H9 (cell line): ENCODE results near the gene LBHD2. TPM values are rescaled to one million over a fixed set of nuclear protein-coding genes. Genes with fewer than 3 reads are reported as not detected.
A peak's percentile ranks its signal among the peaks of the same experiment; 100 is the strongest.

Experiments
- DNase-seq: peaks from one replicate; pipeline ENCODE4 v3.0.0-alpha.2; 2017
- H2AFZ ChIP-seq: one replicate; pipeline ENCODE4 v1.6.1; 2013; ENCODE audit warnings: mild to moderate bottlenecking, low read length, control low read depth, moderate library complexity
- H2AK5ac ChIP-seq: 2 replicates; pipeline ENCODE4 v1.6.1; 2013; ENCODE audit warnings: low read length, control low read depth, mixed read lengths; ENCODE audit not compliant: insufficient read length
- H2BK120ac ChIP-seq: one replicate; pipeline ENCODE4 v1.6.1; 2013; ENCODE audit warnings: low read depth, mild to moderate bottlenecking, low read length, control low read depth, inconsistent platforms; ENCODE audit not compliant: poor library complexity, severe bottlenecking
- H2BK12ac ChIP-seq: 2 replicates; pipeline ENCODE4 v1.6.1; 2013; ENCODE audit warnings: low read length, control low read depth, mixed read lengths, low read depth; ENCODE audit not compliant: insufficient read length
- H2BK15ac ChIP-seq: 2 replicates; pipeline ENCODE4 v1.6.1; 2013; ENCODE audit warnings: low read depth, low read length, control low read depth
- H2BK20ac ChIP-seq: one replicate; pipeline ENCODE4 v1.6.1; 2013; ENCODE audit warnings: low read depth, mild to moderate bottlenecking, low read length, control low read depth, inconsistent platforms; ENCODE audit not compliant: poor library complexity, severe bottlenecking
- H2BK5ac ChIP-seq: 2 replicates; pipeline ENCODE4 v1.6.1; 2013; ENCODE audit warnings: low read length, control low read depth, mixed read lengths; ENCODE audit not compliant: insufficient read length
- H3K14ac ChIP-seq: 2 replicates; pipeline ENCODE4 v1.6.1; 2013; ENCODE audit warnings: low read length, control low read depth; ENCODE audit not compliant: insufficient read depth
- H3K18ac ChIP-seq: 2 replicates; pipeline ENCODE4 v1.6.1; 2013; ENCODE audit warnings: low read depth, mild to moderate bottlenecking, mixed read lengths, low read length, control low read depth; ENCODE audit not compliant: insufficient read length
- H3K23ac ChIP-seq: 2 replicates; pipeline ENCODE4 v1.6.1; 2013; ENCODE audit warnings: low read length, control low read depth, mixed read lengths, low read depth; ENCODE audit not compliant: insufficient read length
- H3K23me2 ChIP-seq: 2 replicates; pipeline ENCODE4 v1.6.1; 2013; ENCODE audit warnings: low read depth, mild to moderate bottlenecking, mixed read lengths, low read length, control low read depth; ENCODE audit not compliant: insufficient read length, poor library complexity, severe bottlenecking
- H3K27ac ChIP-seq: 2 replicates; pipeline ENCODE4 v1.5.1; 2013; ENCODE audit warnings: low read length, control low read depth, mixed read lengths, low read depth; ENCODE audit not compliant: insufficient read length
- H3K27me3 ChIP-seq: 2 replicates; pipeline ENCODE4 v1.6.1; 2013; ENCODE audit warnings: low read length, control low read depth, inconsistent platforms; ENCODE audit not compliant: insufficient read depth
- H3K4ac ChIP-seq: 2 replicates; pipeline ENCODE4 v1.6.1; 2013; ENCODE audit warnings: low read depth, mild to moderate bottlenecking, control low read depth, inconsistent platforms, low read length, moderate library complexity
- H3K4me1 ChIP-seq: 2 replicates; pipeline ENCODE4 v1.6.1; 2013; ENCODE audit warnings: low read length, control low read depth, inconsistent platforms; ENCODE audit not compliant: insufficient read depth
- H3K4me2 ChIP-seq: 2 replicates; pipeline ENCODE4 v1.6.1; 2013; ENCODE audit warnings: low read length, control low read depth, mixed read lengths; ENCODE audit not compliant: insufficient read length, insufficient read depth
- H3K56ac ChIP-seq: 2 replicates; pipeline ENCODE4 v1.6.1; 2013; ENCODE audit warnings: low read depth, mild to moderate bottlenecking, mixed read lengths, low read length, control low read depth; ENCODE audit not compliant: insufficient read length
- H3K79me1 ChIP-seq: 2 replicates; pipeline ENCODE4 v1.6.1; 2013; ENCODE audit warnings: low read depth, mild to moderate bottlenecking, moderate library complexity, low read length, control low read depth, inconsistent platforms; ENCODE audit not compliant: insufficient read depth, poor library complexity, severe bottlenecking
- H3K79me2 ChIP-seq: 2 replicates; pipeline ENCODE4 v1.6.1; 2013; ENCODE audit warnings: low read length, control low read depth, inconsistent platforms; ENCODE audit not compliant: insufficient read depth
- H3K9ac ChIP-seq: 2 replicates; pipeline ENCODE4 v1.6.1; 2013; ENCODE audit warnings: low read length, control low read depth, mixed read lengths; ENCODE audit not compliant: insufficient read length; ENCODE audit errors: extremely low read depth
- H3K9me3 ChIP-seq: one replicate; pipeline ENCODE4 v1.6.1; 2013; ENCODE audit warnings: low read depth, low read length, inconsistent platforms; ENCODE audit not compliant: control insufficient read depth
- H3T11ph ChIP-seq: one replicate; pipeline ENCODE4 v1.6.1; 2013; ENCODE audit warnings: mild to moderate bottlenecking, low read length, control low read depth, inconsistent platforms
- H4K20me1 ChIP-seq: one replicate; pipeline ENCODE4 v1.6.1; 2013; ENCODE audit not compliant: control insufficient read depth, insufficient read length, insufficient read depth
- H4K5ac ChIP-seq: 2 replicates; pipeline ENCODE4 v1.6.1; 2013; ENCODE audit warnings: low read depth, mild to moderate bottlenecking, mixed read lengths, low read length, control low read depth; ENCODE audit not compliant: insufficient read length
- H4K8ac ChIP-seq: replicated peaks from 2 replicates; pipeline ENCODE4 v1.6.1; 2013; ENCODE audit warnings: low read length, control low read depth, mixed read lengths, low read depth; ENCODE audit not compliant: insufficient read length
- H4K91ac ChIP-seq: 2 replicates; pipeline ENCODE4 v1.6.1; 2013; ENCODE audit warnings: low read depth, mild to moderate bottlenecking, moderate library complexity, mixed read lengths, low read length, control low read depth; ENCODE audit not compliant: insufficient read length
- H3K27ac Mint-ChIP-seq, 3 experiments: 2 replicates in 2 of 3; 3 replicates in 1 of 3; pipeline ENCODE4 v1.8.0; 2020 to 2021; ENCODE audit warnings: mixed read lengths in 3 of 3, mild to moderate bottlenecking in 1 of 3, moderate library complexity in 1 of 3
- H3K27me3 Mint-ChIP-seq: 2 replicates; pipeline ENCODE4 v1.8.0; 2021; ENCODE audit warnings: low read depth, mild to moderate bottlenecking, moderate library complexity, mixed read lengths
- H3K36me3 Mint-ChIP-seq, 3 experiments: 2 replicates in 2 of 3; 3 replicates in 1 of 3; pipeline ENCODE4 v1.8.0; 2020 to 2021; ENCODE audit warnings: low read depth in 3 of 3, mixed read lengths in 3 of 3; ENCODE audit not compliant: insufficient read depth in 1 of 3
- H3K4me1 Mint-ChIP-seq, 2 experiments: 2 replicates each; pipeline ENCODE4 v1.8.0; 2020; ENCODE audit warnings: mixed read lengths in 2 of 2
- H3K4me3 Mint-ChIP-seq, 2 experiments: 2 replicates in 1 of 2; 3 replicates in 1 of 2; pipeline ENCODE4 v1.8.0; 2020 to 2021; ENCODE audit warnings: mild to moderate bottlenecking in 2 of 2, mixed read lengths in 2 of 2, moderate library complexity in 1 of 2
- H3K9me3 Mint-ChIP-seq, 2 experiments: 2 replicates in 1 of 2; 3 replicates in 1 of 2; pipeline ENCODE4 v1.8.0; 2020; ENCODE audit warnings: mild to moderate bottlenecking in 2 of 2, mixed read lengths in 2 of 2, moderate library complexity in 1 of 2
- CTCF ChIP-seq: fragments of 200-600 bp; sonication (generic); conservative IDR thresholded peaks from 3 replicates; pipeline ENCODE4 v1.8.0; 2021; ENCODE audit warnings: antibody characterized with exemption, mild to moderate bottlenecking
- WGBS: extraction: QIAGEN DNeasy Blood & Tissue Kit; methylation state at CpG from one replicate; pipeline ENCODE4 v1.1.7; 2013; ENCODE audit warnings: missing lambda C conversion rate, low lambda C conversion rate, mixed read lengths; ENCODE audit not compliant: insufficient read length; ENCODE audit errors: extremely low coverage; 5-methylcytosine and 5-hydroxymethylcytosine counted together
- total RNA-seq: library from RNA; stranded (reverse); gene quantifications from 2 replicates; pipeline ENCODE4 v1.2.1, GENCODE V29; 2021

LBHD2 gene
- total RNA-seq, 1 experiment from 2014 or later, result not detected

- no peaks in the 10 kb centered on the region for H4K20me1 ChIP-seq
- no peak overlapping the region for H3K56ac ChIP-seq
- no peaks in the 10 kb centered on the region for H3K79me1 ChIP-seq
- H3K79me2 ChIP-seq, result no peaks in the 10 kb centered on the region
- H3K36me3 Mint-ChIP-seq, result peaks cover 9 to 33% (median 17%) of the 10 kb centered on the region in 3 experiments; a peak in 5 of 7 replicates
- no peak overlapping the region for H2BK20ac ChIP-seq
- H4K8ac ChIP-seq, result no peak overlapping the region
- no peak overlapping the region for H2BK15ac ChIP-seq
- no peaks in the 10 kb centered on the region for H3K9me3 ChIP-seq
- peak; percentile 85 for DNase-seq
- no CpG with 5 or more reads among the region's 20 CpGs for WGBS
- no peak overlapping the region for H3T11ph ChIP-seq
- H2AK5ac ChIP-seq, result no peak overlapping the region
- no peak overlapping the region for H3K9ac ChIP-seq
- H3K23me2 ChIP-seq, result peaks cover 8% of the 10 kb centered on the region
- 0 out of 5 replicates have a peak overlapping the region, but pooled peaks of 1 of the 2 experiments have one; percentile 31 for H3K4me3 Mint-ChIP-seq
- H3K23ac ChIP-seq, result no peak overlapping the region
- H3K9me3 Mint-ChIP-seq, result no peaks in the 10 kb centered on the region; a peak in 2 of 5 replicates
- no peak overlapping the region for H2BK12ac ChIP-seq
- TF ChIP-seq CTCF, result no peak
- no peak overlapping the region for H4K5ac ChIP-seq
- H3K4me1 ChIP-seq, result no peaks in the 10 kb centered on the region; the same call in 1 of the 2 replicates
- no peaks in the 10 kb centered on the region for H3K27me3 ChIP-seq
- H3K27ac Mint-ChIP-seq, result peak overlapping the region; percentile 53 to 86 (median 58); a peak in 4 of 7 replicates
- no peak overlapping the region for H2AFZ ChIP-seq
- H2BK5ac ChIP-seq, result no peak overlapping the region
- no peak overlapping the region for H3K4me2 ChIP-seq
- peaks cover 7% of the 10 kb centered on the region for H3K27me3 Mint-ChIP-seq
- H3K18ac ChIP-seq, result no peak overlapping the region
- H3K4ac ChIP-seq, result no peak overlapping the region
- H3K4me1 Mint-ChIP-seq, result peaks cover 25 to 36% of the 10 kb centered on the region in 2 experiments
- no peak overlapping the region for H3K27ac ChIP-seq
- H4K91ac ChIP-seq, result no peak overlapping the region
- H3K14ac ChIP-seq, result no peak overlapping the region
- no peak overlapping the region for H2BK120ac ChIP-seq
Measured at GRCh38 chr14:103136388-103137271, 52.6 kb downstream of the LBHD2 start.
